Hepatic stellate cell (primary cell): ENCODE data around the gene OAS3.

Source experiments
- DNase-seq: peaks from one replicate; pipeline ENCODE4 v3.0.0; 2011; ENCODE audit warnings: low spot score

OAS3 gene

GRCh38 chr12:113016796-113017195, 78.5 kb downstream of the OAS3 start:
- DNase-seq = no peak

GRCh38 chr12:113019025-113019424, 80.8 kb downstream of the OAS3 start:
- no peak for DNase-seq

DNA sequence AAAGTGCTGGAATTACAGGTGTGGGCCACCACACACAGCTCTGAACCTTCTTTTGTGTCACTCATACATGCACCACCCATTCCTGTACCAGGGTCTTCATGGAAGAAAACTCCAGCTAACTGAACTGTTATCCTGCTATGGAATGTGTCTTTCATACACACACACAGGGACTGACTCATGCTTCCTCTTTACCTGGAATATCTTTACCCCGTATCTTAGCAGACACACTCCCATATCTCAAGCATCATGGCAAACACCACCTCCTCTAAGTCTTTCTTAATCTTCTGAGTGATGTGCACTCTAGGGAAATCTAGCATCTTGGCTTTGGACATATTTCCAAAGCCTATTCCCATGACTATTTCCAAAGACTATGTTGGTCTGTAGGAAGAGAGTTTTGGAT, 83.2 kb downstream of the OAS3 start:
- no peak for DNase-seq
